HEK293 (cell line): ENCODE results near the gene PRKCE.

Experiments used
- HOXA7 ChIP-seq: sonication (generic); formaldehyde crosslinking; IDR thresholded peaks from 2 replicates; pipeline ENCODE4 v1.8.1; 2022; ENCODE audit warnings: missing genetic modification reagents, borderline replicate concordance
- TCF7L2 ChIP-seq: IDR thresholded peaks from 2 replicates; pipeline ENCODE4 v1.6.1; 2011; ENCODE audit warnings: low read depth, mild to moderate bottlenecking, inconsistent platforms, low read length, moderate library complexity, borderline replicate concordance
- ZNF24 ChIP-seq: fragments of 450-650 bp; formaldehyde crosslinking; IDR thresholded peaks from 2 replicates; pipeline ENCODE4 v1.5.1; 2016; ENCODE audit warnings: missing biosample characterization, missing genetic modification characterization
- ZNF274 ChIP-seq, 2 experiments: fragments of 200-500 bp in 1 of 2; fragments of 450-650 bp in 1 of 2; sonication (Bioruptor generic) in 1 of 2; formaldehyde crosslinking in 1 of 2; IDR thresholded peaks; 2 replicates each; pipeline versions ENCODE4 v1.5.1 to v1.6.1; 2014 to 2016; ENCODE audit warnings: borderline replicate concordance in 1 of 2, inconsistent platforms in 1 of 2, low read length in 1 of 2, missing biosample characterization in 1 of 2, missing genetic modification characterization in 1 of 2
- ZNF302 ChIP-seq: fragments of 450-650 bp; formaldehyde crosslinking; IDR thresholded peaks from 2 replicates; pipeline ENCODE4 v1.5.1; 2016; ENCODE audit warnings: missing biosample characterization, missing genetic modification characterization, low read depth
- ZNF416 ChIP-seq: fragments of 450-650 bp; formaldehyde crosslinking; IDR thresholded peaks from 2 replicates; pipeline ENCODE4 v1.5.1; 2016; ENCODE audit warnings: missing biosample characterization, missing genetic modification characterization
- ZNF473 ChIP-seq: fragments of 450-650 bp; formaldehyde crosslinking; IDR thresholded peaks from 2 replicates; pipeline ENCODE4 v1.5.1; 2017; ENCODE audit warnings: missing biosample characterization, missing genetic modification characterization
- ZNF544 ChIP-seq: fragments of 450-650 bp; formaldehyde crosslinking; IDR thresholded peaks from 2 replicates; pipeline ENCODE4 v1.5.0; 2017; ENCODE audit warnings: missing biosample characterization, missing genetic modification characterization
- ZNF670 ChIP-seq: fragments of 450-650 bp; formaldehyde crosslinking; IDR thresholded peaks from 2 replicates; pipeline ENCODE4 v1.5.1; 2016; ENCODE audit warnings: missing biosample characterization, missing genetic modification characterization, low read depth
- TF ChIP-seq, protein P1 (sequence below): fragments of 450-650 bp; formaldehyde crosslinking; IDR thresholded peaks from 2 replicates; pipeline ENCODE4 v1.5.1; 2016; ENCODE audit warnings: missing biosample characterization, missing genetic modification characterization
- TF ChIP-seq, protein P2 (sequence below): fragments of 450-650 bp; formaldehyde crosslinking; IDR thresholded peaks from 2 replicates; pipeline ENCODE4 v1.5.1; 2016; ENCODE audit warnings: missing biosample characterization, missing genetic modification characterization

DNA sequence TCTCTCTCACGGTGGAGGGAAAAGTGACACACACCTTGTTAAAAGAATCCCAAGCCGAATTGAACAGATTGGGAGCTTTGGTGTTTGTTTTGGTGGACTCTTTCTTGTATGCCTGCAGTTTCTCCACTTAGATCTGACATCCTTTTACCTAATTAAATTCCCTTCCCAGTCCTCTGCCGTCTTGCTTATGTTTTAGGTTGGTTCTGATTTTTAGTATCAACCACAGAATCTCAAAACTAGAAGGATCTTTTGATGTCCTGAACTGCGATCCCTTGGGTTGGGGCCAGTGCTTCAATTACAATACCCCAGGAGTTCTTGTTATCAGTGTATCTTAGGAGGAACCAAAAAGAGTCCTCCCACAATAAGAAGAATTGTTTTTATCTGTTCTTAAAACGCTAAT lies 112.3 kb downstream of the PRKCE start:
- TF ChIP-seq ZNF302 (tag by site-specific recombination) (no peak), ZNF274 (IDR thresholded peaks at IDR 0.05; ENCODE audit: low read length) (no peak), ZNF274 (tag by site-specific recombination; IDR thresholded peaks at IDR 0.05; ENCODE audit: borderline replicate concordance) (no peak), ZNF473 (tag by site-specific recombination) (no peak), TCF7L2 (no peak), ZNF24 (tag by site-specific recombination) (no peak), HOXA7 (CRISPR knock-in tag) (no peak), ZNF416 (no peak), ZNF544 (no peak), ZNF670 (tag by site-specific recombination) (no peak)
- TF ChIP-seq, protein P1, sequence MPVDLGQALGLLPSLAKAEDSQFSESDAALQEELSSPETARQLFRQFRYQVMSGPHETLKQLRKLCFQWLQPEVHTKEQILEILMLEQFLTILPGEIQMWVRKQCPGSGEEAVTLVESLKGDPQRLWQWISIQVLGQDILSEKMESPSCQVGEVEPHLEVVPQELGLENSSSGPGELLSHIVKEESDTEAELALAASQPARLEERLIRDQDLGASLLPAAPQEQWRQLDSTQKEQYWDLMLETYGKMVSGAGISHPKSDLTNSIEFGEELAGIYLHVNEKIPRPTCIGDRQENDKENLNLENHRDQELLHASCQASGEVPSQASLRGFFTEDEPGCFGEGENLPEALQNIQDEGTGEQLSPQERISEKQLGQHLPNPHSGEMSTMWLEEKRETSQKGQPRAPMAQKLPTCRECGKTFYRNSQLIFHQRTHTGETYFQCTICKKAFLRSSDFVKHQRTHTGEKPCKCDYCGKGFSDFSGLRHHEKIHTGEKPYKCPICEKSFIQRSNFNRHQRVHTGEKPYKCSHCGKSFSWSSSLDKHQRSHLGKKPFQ (tag by site-specific recombination) = no peak
- TF ChIP-seq, protein P2, sequence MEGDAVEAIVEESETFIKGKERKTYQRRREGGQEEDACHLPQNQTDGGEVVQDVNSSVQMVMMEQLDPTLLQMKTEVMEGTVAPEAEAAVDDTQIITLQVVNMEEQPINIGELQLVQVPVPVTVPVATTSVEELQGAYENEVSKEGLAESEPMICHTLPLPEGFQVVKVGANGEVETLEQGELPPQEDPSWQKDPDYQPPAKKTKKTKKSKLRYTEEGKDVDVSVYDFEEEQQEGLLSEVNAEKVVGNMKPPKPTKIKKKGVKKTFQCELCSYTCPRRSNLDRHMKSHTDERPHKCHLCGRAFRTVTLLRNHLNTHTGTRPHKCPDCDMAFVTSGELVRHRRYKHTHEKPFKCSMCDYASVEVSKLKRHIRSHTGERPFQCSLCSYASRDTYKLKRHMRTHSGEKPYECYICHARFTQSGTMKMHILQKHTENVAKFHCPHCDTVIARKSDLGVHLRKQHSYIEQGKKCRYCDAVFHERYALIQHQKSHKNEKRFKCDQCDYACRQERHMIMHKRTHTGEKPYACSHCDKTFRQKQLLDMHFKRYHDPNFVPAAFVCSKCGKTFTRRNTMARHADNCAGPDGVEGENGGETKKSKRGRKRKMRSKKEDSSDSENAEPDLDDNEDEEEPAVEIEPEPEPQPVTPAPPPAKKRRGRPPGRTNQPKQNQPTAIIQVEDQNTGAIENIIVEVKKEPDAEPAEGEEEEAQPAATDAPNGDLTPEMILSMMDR (tag by site-specific recombination) = no peak
